NCI-H226 (cell line): ENCODE results near the gene NEUROD6.

ENCODE experiments used
- DNase-seq: peaks from one replicate; pipeline ENCODE4 v3.0.0-alpha.2; 2015

Gene NEUROD6

DNA sequence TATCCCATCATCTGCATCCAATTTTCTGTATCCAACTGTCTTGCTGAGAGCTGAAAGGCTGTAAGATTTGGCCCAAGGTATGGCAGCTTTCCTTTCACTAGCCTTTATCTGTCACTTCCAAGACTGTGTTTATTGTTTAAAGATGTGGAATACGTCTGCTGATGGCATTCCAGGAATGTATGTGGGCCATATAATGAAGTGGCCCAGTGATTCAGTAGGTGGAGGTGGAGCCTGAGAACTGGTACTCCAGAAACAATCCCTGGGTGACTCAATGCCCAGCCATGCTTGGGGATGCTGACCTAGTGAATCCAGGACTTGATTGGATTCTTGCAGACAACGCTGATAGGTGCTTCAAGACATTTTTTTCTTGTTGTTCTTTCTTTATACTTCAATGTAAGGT, 13.5 kb downstream of the NEUROD6 start:
- peak; percentile 18 for DNase-seq

GRCh38 chr7:31326416-31326815, 14.1 kb downstream of the NEUROD6 start:
- DNase-seq, result no peak

GRCh38 chr7:31323101-31323500, 17.4 kb downstream of the NEUROD6 start:
- no peak for DNase-seq

- DNase-seq, result no peak
Measured at GRCh38 chr7:31320675-31321074, 19.9 kb downstream of the NEUROD6 start.

- no peak for DNase-seq
Measured at GRCh38 chr7:31318313-31318712, 22.2 kb downstream of the NEUROD6 start.

DNA sequence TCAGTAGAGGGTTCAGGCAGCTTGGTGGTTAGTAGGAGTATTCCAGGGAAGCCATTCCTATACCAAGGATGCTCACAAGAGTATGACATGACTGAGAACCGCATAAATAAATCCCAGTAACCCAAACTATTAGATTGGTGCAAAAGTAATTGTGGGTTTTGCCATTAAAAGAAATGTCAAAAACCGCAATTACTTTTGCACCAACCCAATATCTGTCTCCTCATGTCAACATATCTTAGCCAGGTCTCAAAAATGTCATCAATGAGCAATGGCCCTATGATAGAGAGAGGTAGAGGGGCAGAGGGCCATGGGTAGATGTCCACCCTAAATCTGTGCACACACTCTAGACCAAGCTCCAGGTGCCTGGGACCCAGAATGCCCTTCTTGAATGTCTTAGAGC, 23.6 kb downstream of the NEUROD6 start:
- DNase-seq, result no peak

DNA sequence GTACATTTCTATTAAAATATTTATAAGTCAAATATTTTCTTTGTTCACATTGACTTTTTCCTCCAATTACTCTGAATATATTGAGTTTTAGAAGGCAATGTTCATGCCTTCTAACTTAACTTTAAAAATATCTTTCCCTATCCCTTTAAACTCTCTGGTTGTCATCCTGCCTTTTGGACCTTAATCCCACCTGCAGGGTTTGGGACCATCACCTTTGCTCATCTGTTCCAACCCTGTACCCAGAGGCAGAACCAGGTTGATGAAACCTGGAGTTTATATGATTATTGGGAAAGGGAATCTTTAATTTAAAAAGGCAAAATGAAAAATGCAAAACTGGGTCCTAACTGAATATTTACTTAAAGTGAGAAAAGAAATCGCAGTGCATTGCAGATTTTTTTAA, 24.8 kb downstream of the NEUROD6 start:
- DNase-seq, result no peak

GRCh38 chr7:31314781-31315180, 25.7 kb downstream of the NEUROD6 start:
- DNase-seq, result no peak

GRCh38 chr7:31312889-31313288, 27.6 kb downstream of the NEUROD6 start:
- DNase-seq, result no peak

DNA sequence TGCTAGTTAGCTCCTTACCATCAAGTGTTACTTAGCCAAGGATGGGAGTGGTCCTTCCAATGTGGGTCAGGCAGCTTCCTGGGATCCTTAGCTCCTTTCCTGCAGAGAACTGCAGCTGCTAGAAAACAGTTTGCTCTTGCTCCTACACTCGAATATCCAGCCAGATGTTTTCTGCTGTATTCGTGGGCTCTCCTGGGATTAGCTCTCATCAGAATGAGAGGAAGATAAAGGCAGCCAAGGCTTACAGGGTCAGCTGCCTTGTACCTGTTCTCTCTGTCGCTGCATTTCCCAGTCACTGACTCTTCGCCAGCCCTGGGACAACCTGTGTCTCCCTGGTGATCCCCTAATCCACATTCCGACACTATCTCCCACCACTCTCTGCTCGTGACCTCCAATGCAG, 29.0 kb downstream of the NEUROD6 start:
- DNase-seq, result no peak

DNA sequence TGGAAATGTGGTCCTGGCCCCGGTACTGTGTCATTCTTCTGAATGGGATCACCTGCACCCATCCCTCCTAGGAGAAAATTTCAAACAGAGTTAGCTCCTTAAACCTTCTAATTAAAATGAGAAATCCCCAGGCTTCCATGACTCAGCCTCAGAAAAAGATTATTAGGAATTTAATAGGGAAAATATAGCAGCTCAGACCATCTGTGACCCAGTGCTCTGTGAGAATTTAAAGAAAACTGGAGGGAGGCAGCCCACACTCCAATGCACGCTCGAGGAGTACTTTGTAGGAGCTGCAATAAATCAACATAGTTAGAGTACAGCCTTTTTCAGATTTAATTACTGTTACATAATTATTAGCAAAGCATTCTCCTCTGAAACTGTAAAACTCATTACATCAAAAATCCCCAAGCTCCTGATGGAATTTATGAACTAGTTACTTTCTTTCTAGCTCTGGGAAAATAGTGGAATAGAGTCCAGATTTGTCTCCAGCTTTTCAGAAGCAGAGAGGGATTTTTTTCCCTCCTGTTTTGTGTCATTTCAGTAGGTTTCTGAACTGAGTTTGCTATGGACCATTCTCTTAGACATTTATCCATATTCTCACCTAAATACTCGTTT, 30.1 kb downstream of the NEUROD6 start:
- DNase-seq, result no peak

DNA sequence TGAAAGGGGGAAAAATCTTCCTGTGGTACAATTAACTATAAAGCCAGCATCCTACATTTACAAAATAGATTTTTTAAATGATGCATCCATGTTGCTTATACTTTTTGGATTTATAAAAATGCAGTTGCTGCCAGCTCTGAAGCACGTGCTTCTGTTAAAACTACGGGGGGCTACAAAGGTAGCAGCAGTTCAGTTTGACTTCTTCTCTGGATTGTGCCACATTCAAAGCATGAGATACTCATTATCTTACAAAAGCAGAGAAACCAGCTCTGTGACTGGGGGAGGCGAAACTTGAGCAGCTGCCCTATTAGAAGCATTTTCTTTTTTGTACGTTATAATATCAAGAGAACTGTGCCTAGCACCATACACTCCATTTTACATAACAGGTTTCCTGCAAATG, 31.1 kb downstream of the NEUROD6 start:
- no peak for DNase-seq

DNA sequence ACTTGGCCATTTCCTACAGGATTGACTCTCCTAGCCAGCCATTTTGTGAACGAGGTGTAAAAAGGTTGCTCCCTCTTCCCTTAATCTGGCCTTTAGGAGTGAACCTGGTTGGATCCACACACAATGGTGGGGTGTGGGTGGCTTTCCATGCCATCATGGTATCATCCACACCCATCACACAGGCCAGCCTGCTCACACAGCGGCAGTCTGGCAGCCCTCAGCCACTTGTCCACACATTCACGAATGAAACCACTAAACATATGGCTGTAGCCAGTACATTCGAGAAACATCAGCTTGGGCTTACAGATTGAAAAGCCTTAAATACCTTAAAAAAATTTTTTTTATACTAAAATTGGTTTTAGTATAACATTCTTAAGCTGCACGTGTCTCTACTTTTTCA, 31.9 kb downstream of the NEUROD6 start:
- DNase-seq, result no peak

DNA sequence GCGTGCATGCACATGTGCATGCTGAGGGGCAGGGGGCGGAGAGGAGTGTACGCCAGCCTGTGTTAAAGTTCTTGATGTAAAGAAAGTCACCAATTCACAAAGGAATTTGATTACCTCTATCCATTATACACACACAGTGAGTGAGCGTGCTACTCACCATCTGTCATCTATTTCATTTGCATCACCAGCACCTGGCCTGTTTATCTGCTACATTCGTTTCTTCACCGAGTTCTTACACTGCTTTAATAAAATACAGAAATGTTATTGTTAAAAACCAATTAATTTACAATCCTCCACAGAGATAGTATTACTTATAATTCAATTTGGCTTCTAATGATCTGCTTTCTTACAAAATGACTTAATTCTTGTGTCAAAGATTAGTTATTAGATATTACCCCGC, 32.6 kb downstream of the NEUROD6 start:
- no peak for DNase-seq

DNA sequence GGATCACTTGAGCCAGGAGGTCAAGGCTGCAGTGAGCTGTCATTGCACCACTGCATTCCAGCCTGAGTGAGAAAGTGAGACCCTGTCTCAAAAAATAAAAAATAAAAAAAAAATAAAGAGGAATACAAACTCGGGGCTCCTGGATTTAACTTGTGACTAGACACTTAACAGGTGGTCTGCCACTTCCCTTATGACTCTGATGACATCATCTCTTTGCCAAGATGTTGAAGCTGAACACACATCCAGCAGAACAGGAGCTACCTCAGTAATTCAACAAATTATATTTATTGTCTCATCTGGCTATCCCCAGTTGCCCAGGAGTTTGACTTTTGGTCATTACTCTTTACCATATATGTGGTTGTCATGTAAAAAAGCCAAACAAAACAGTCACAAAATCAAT, 35.3 kb downstream of the NEUROD6 start:
- no peak for DNase-seq

DNA sequence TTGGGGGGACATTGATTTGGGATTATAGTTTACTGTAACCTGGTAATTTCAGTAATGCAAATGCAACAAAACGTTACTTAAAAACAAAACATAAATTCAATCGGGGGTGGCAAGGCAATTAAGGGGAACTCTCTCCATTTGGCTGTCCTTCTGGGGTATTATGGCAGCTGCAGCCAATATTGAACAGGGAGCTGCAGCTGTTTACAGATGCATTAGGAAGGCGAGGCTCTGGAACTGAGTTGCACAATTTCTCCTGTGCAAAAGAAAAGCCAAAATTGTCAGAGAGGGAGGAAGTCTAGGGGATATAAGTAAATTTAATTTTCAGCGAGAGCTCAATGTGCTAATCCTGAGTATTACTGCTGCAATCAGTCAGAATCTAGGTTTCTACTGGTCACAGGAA, 36.1 kb downstream of the NEUROD6 start:
- DNase-seq, result no peak

DNA sequence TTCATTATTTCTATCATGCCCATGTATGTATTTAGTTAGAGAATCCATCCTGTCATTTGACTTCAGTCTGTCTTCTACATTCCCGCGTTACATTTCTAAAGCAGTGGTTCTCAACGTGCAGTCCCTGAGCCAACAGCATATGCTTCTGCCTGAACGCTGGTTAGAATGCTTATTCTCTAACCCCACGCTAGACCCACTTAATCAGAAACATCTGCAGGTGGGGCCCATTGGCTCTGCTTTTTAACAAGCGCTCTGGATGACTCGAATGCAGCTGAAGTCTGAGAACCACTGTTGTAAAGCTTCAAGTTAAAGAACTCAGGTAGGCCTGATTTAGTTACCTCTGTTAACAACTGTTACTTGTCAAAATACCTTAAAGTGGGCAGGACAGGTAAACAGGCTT, 38.2 kb downstream of the NEUROD6 start:
- DNase-seq, result no peak

GRCh38 chr7:31299336-31299735, 41.2 kb downstream of the NEUROD6 start:
- DNase-seq, result no peak

GRCh38 chr7:31290601-31291000, 49.9 kb downstream of the NEUROD6 start:
- DNase-seq, result no peak
